ENCODE measurements around the gene ADD1. TPM values are rescaled to one million over a fixed set of nuclear protein-coding genes. Genes with fewer than 3 reads are reported as not detected.
A peak's percentile ranks its signal among the peaks of the same experiment; 100 is the strongest.

Gene ADD1
- total and polyA plus RNA-seq, 2 of the 13 experiments (the other 11 are each of a cell fraction or from before 2014, with no cell fraction given), result 73.9 to 122 TPM

DNA sequence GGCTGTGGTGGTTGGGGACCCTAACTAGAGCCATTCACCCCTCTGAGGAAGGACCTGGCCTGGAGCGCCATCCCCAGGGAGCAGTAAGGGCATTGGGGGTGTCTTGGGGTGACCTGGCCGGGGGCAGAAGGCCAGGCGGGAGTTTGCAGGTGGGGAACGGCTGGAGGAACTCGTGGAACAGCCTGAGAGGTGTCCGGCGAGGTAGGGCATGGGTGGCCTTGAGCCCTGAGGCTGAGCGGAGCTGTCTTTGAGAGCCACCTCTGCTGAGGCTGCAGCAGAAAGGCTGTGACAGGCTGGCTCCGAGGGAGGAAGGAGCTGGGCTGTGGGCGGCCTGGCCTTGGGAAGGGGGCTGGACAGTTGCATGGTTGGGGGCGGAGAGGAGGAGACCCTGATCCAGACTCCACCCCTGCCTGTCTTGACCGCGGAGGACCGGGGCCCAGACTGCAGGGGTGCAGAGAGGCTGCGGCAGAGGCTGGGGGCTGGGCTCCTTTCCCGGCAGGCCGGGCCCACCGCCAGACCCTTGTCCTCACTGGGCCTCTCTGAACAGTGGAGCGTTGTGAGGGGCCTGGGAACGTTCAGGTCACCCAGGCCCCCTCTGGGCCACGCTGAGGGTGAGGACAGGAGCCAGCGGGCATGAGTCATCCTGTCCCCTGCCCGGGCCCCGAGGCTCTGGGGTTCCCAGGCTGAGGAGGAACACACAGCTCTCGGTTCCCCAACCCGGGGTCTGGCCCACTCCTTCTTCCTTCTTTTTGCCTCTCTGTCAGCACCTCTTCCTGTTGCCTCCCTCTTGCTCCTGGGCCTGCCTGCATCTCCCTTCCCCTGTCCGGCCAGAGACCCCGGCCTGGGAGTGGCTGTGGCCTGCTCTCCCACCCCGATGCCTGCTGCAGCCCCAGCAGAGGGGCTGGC is 42.7 kb upstream of the ADD1 start (continued):
- TF ChIP-seq, protein P1, sequence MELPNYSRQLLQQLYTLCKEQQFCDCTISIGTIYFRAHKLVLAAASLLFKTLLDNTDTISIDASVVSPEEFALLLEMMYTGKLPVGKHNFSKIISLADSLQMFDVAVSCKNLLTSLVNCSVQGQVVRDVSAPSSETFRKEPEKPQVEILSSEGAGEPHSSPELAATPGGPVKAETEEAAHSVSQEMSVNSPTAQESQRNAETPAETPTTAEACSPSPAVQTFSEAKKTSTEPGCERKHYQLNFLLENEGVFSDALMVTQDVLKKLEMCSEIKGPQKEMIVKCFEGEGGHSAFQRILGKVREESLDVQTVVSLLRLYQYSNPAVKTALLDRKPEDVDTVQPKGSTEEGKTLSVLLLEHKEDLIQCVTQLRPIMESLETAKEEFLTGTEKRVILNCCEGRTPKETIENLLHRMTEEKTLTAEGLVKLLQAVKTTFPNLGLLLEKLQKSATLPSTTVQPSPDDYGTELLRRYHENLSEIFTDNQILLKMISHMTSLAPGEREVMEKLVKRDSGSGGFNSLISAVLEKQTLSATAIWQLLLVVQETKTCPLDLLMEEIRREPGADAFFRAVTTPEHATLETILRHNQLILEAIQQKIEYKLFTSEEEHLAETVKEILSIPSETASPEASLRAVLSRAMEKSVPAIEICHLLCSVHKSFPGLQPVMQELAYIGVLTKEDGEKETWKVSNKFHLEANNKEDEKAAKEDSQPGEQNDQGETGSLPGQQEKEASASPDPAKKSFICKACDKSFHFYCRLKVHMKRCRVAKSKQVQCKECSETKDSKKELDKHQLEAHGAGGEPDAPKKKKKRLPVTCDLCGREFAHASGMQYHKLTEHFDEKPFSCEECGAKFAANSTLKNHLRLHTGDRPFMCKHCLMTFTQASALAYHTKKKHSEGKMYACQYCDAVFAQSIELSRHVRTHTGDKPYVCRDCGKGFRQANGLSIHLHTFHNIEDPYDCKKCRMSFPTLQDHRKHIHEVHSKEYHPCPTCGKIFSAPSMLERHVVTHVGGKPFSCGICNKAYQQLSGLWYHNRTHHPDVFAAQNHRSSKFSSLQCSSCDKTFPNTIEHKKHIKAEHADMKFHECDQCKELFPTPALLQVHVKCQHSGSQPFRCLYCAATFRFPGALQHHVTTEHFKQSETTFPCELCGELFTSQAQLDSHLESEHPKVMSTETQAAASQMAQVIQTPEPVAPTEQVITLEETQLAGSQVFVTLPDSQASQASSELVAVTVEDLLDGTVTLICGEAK (IDR thresholded peaks at IDR 0.05), result no peak
- TF ChIP-seq, protein P1 (CRISPR knock-in tag; IDR thresholded peaks at IDR 0.05), result peak; percentile 33; the same call in 1 of the 2 replicates
- TF ChIP-seq IRX3 (CRISPR knock-in tag; IDR thresholded peaks at IDR 0.05; ENCODE audit: borderline replicate concordance, low read depth), result no peak
- peak; percentile 63; the same call in 1 of the 3 replicates for TF ChIP-seq MXI1 (IDR thresholded peaks at IDR 0.05; ENCODE audit: borderline replicate concordance, low read depth, low read length)
- TF ChIP-seq ZSCAN21 (CRISPR knock-in tag; IDR thresholded peaks at IDR 0.05; ENCODE audit: borderline replicate concordance), result peak; percentile 61
- peak; percentile 91 for TF ChIP-seq PHF21A (CRISPR knock-in tag; IDR thresholded peaks at IDR 0.05)
- TF ChIP-seq ZNF747 (CRISPR knock-in tag; IDR thresholded peaks at IDR 0.05; ENCODE audit: borderline replicate concordance), result 0 out of 2 replicates have a peak, but pooled peaks have one; percentile 14
- peak; percentile 85 for TF ChIP-seq RARA (CRISPR knock-in tag; IDR thresholded peaks at IDR 0.05)
- TF ChIP-seq, protein P2, sequence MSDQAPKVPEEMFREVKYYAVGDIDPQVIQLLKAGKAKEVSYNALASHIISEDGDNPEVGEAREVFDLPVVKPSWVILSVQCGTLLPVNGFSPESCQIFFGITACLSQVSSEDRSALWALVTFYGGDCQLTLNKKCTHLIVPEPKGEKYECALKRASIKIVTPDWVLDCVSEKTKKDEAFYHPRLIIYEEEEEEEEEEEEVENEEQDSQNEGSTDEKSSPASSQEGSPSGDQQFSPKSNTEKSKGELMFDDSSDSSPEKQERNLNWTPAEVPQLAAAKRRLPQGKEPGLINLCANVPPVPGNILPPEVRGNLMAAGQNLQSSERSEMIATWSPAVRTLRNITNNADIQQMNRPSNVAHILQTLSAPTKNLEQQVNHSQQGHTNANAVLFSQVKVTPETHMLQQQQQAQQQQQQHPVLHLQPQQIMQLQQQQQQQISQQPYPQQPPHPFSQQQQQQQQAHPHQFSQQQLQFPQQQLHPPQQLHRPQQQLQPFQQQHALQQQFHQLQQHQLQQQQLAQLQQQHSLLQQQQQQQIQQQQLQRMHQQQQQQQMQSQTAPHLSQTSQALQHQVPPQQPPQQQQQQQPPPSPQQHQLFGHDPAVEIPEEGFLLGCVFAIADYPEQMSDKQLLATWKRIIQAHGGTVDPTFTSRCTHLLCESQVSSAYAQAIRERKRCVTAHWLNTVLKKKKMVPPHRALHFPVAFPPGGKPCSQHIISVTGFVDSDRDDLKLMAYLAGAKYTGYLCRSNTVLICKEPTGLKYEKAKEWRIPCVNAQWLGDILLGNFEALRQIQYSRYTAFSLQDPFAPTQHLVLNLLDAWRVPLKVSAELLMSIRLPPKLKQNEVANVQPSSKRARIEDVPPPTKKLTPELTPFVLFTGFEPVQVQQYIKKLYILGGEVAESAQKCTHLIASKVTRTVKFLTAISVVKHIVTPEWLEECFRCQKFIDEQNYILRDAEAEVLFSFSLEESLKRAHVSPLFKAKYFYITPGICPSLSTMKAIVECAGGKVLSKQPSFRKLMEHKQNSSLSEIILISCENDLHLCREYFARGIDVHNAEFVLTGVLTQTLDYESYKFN (CRISPR knock-in tag; conservative IDR thresholded peaks at IDR 0.05), result peak; percentile 88
- TF ChIP-seq NFE2L1 (CRISPR knock-in tag; IDR thresholded peaks at IDR 0.05; ENCODE audit: borderline replicate concordance), result 0 out of 2 replicates have a peak, but pooled peaks have one; percentile 32
- peak; percentile 89 for TF ChIP-seq ZFY (CRISPR knock-in tag; IDR thresholded peaks at IDR 0.05)
- no peak for TF ChIP-seq MIER2 (CRISPR knock-in tag; IDR thresholded peaks at IDR 0.05)
